SU-DHL-6 (cell line): ENCODE results near the gene TULP3.

Source experiments
- H2AFZ ChIP-seq: fragments of 200-600 bp; sonication (generic); 2 replicates; pipeline ENCODE4 v1.6.1; 2014; ENCODE audit warnings: low read depth, mild to moderate bottlenecking, moderate library complexity, mixed read lengths, antibody characterized with exemption, low read length; ENCODE audit not compliant: severe bottlenecking
- H3F3A ChIP-seq: fragments of 200-600 bp; shearing (Covaris generic); 2 replicates; pipeline ENCODE4 v1.6.0; 2016; ENCODE audit warnings: antibody characterized with exemption, mild to moderate bottlenecking; ENCODE audit not compliant: insufficient read depth
- H3K27ac ChIP-seq: fragments of 200-600 bp; sonication (generic); 2 replicates; pipeline ENCODE4 v1.5.1; 2016; ENCODE audit warnings: low read depth, mild to moderate bottlenecking, low read length, moderate library complexity, mixed read lengths
- H3K27me3 ChIP-seq: fragments of 200-600 bp; sonication (generic), shearing (Covaris generic); 2 replicates; pipeline ENCODE4 v1.6.0; 2014; ENCODE audit warnings: mild to moderate bottlenecking, low read length
- H3K36me3 ChIP-seq: fragments of 200-600 bp; sonication (generic); 2 replicates; pipeline ENCODE4 v1.6.1; 2014; ENCODE audit warnings: mild to moderate bottlenecking, low read length, mixed read lengths
- H3K4me2 ChIP-seq: fragments of 300-600, 200-600 bp; shearing (Covaris generic), sonication (generic); 2 replicates; pipeline ENCODE4 v1.6.0; 2014; ENCODE audit warnings: low read length, low read depth, mild to moderate bottlenecking; ENCODE audit not compliant: poor library complexity, severe bottlenecking
- H3K4me3 ChIP-seq: fragments of 200-600 bp; sonication (generic); 2 replicates; pipeline ENCODE4 v1.5.1; 2014; ENCODE audit warnings: antibody characterized with exemption, low read length, mild to moderate bottlenecking, mixed read lengths; ENCODE audit not compliant: insufficient read depth, poor library complexity, severe bottlenecking
- H3K79me2 ChIP-seq: fragments of 200-600 bp; sonication (generic); 2 replicates; pipeline ENCODE4 v1.6.1; 2014; ENCODE audit warnings: mild to moderate bottlenecking, low read length, moderate library complexity; ENCODE audit not compliant: insufficient read depth
- H3K9ac ChIP-seq: fragments of 200-600 bp; sonication (generic); 2 replicates; pipeline ENCODE4 v1.7.0; 2014; ENCODE audit warnings: mild to moderate bottlenecking, low read length
- H3K9me2 ChIP-seq: fragments of 200-600 bp; sonication (generic); replicated peaks from 2 replicates; pipeline ENCODE4 v1.6.1; 2014; ENCODE audit warnings: low read length; ENCODE audit not compliant: insufficient read depth
- H3K9me3 ChIP-seq: fragments of 200-600 bp; sonication (generic); 2 replicates; pipeline ENCODE4 v1.6.1; 2014; ENCODE audit warnings: low read length, mixed read lengths; ENCODE audit not compliant: insufficient read depth
- H4K20me1 ChIP-seq: fragments of 200-600 bp; sonication (generic); 2 replicates; pipeline ENCODE4 v1.6.1; 2014; ENCODE audit warnings: low read depth, mild to moderate bottlenecking, antibody characterized with exemption, low read length, moderate library complexity, mixed read lengths
- CTCF ChIP-seq: fragments of 200-600 bp; sonication (generic); IDR thresholded peaks from one replicate; pipeline ENCODE4 v1.5.1; 2017; ENCODE audit warnings: antibody characterized with exemption, mild to moderate bottlenecking, low read length, moderate library complexity; ENCODE audit not compliant: insufficient read depth, poor library complexity, severe bottlenecking
- EZH2phosphoT487 ChIP-seq: fragments of 200-600 bp; sonication (generic), shearing (Covaris generic); conservative IDR thresholded peaks from 2 replicates; pipeline ENCODE4 v1.6.1; 2018; ENCODE audit warnings: mild to moderate bottlenecking, antibody characterized with exemption, low read length, moderate library complexity, mixed read lengths

The TULP3 gene

GRCh38 chr12:2879853-2880252 lies 10.8 kb upstream of the TULP3 start:
- H3K36me3 ChIP-seq: peaks cover 3% of the 10 kb centered on the region; the same call in 1 of the 2 replicates
- no peak overlapping the region for H3K4me2 ChIP-seq
- H4K20me1 ChIP-seq: no peaks in the 10 kb centered on the region; the same call in 1 of the 2 replicates
- TF ChIP-seq EZH2phosphoT487 (no peak), CTCF (no peak)
- no peaks in the 10 kb centered on the region for H3K9me2 ChIP-seq
- H3K9ac ChIP-seq: no peak overlapping the region
- H3K27me3 ChIP-seq: no peaks in the 10 kb centered on the region
- H2AFZ ChIP-seq: no peak overlapping the region
- no peaks in the 10 kb centered on the region for H3K9me3 ChIP-seq
- no peak overlapping the region for H3K4me3 ChIP-seq
- peaks cover 75% of the 10 kb centered on the region for H3K79me2 ChIP-seq
- no peak overlapping the region for H3K27ac ChIP-seq
- H3F3A ChIP-seq: no peaks in the 10 kb centered on the region

GRCh38 chr12:2884810-2885209 lies 5.9 kb upstream of the TULP3 start:
- Histone ChIP-seq H3K9me3 (no peaks in the 10 kb centered on the region), H3K27me3 (no peaks in the 10 kb centered on the region), H3K36me3 (0 out of 2 replicates have a peak, but pooled peaks cover 2% of the 10 kb centered on the region), H2AFZ (no peak overlapping the region), H4K20me1 (no peaks in the 10 kb centered on the region; the same call in 1 of the 2 replicates), H3K9ac (no peak overlapping the region), H3K79me2 (peaks cover 30% of the 10 kb centered on the region), H3F3A (peaks cover 23% of the 10 kb centered on the region), H3K27ac (no peak overlapping the region), H3K9me2 (no peaks in the 10 kb centered on the region), H3K4me3 (no peak overlapping the region), H3K4me2 (no peak overlapping the region)
- no peak for TF ChIP-seq CTCF
- TF ChIP-seq EZH2phosphoT487: no peak

GRCh38 chr12:2886768-2887450 lies 3.8 kb upstream of the TULP3 start:
- no peak overlapping the region for H3K4me3 ChIP-seq
- peaks cover 28% of the 10 kb centered on the region for H3F3A ChIP-seq
- H3K27ac ChIP-seq: no peak overlapping the region
- H3K4me2 ChIP-seq: no peak overlapping the region
- TF ChIP-seq CTCF (no peak), EZH2phosphoT487 (no peak)
- H3K36me3 ChIP-seq: 0 out of 2 replicates have a peak, but pooled peaks cover 2% of the 10 kb centered on the region
- no peaks in the 10 kb centered on the region for H3K9me3 ChIP-seq
- H3K9me2 ChIP-seq: no peaks in the 10 kb centered on the region
- H4K20me1 ChIP-seq: no peaks in the 10 kb centered on the region; the same call in 1 of the 2 replicates
- no peak overlapping the region for H2AFZ ChIP-seq
- H3K9ac ChIP-seq: no peak overlapping the region
- H3K27me3 ChIP-seq: no peaks in the 10 kb centered on the region
- peaks cover 10% of the 10 kb centered on the region for H3K79me2 ChIP-seq
